Measurements from ENCODE around the gene ZFP62.

DNA sequence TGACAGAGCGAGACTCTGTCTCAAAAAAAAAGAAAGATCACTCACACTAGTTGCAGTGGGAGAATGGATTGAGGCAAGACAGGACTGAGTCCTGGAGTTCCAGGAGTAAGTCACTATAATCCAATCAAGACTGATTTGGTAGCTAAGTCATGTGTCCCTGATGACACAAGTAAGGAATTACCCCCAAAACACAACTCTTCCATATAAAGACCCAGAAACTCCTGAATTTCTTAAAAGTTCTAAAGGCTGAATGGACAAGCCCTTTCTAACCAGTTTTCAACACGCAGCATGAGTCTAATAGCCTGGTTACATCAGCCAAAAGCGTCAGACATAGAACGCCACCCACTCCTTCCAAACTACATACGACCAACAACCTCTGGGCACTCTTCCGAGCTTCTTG is 2.5 kb downstream of the ZFP62 start:
- TF ChIP-seq CTCF (IDR thresholded peaks at IDR 0.05) (no peak), POLR2A (IDR thresholded peaks at IDR 0.05) (no peak)

Measured in thyroid gland (tissue), 4 donors.